Measurements from ENCODE around the gene CLOCK. TPM values are rescaled to one million over a fixed set of nuclear protein-coding genes. Genes with fewer than 3 reads are reported as not detected.

Gene CLOCK
- total RNA-seq, 2 donors from 2014 or later = 11.8 to 14.5 TPM

GRCh38 chr4:55491486-55491885 is 55.2 kb downstream of the CLOCK start:
- DNase-seq (ENCODE audit: low spot score) = no peak
- no peak for ATAC-seq
- peaks cover 8% of the 10 kb centered on the region for H3K36me3 Mint-ChIP-seq
- H3K27me3 Mint-ChIP-seq = no peaks in the 10 kb centered on the region
- H3K4me1 Mint-ChIP-seq (ENCODE audit: low read depth in 2 of 2) = peaks cover 6 to 22% of the 10 kb centered on the region in 2 donors
- no peak overlapping the region for H3K27ac Mint-ChIP-seq
- no peak overlapping the region for H3K4me3 Mint-ChIP-seq
- no peaks in the 10 kb centered on the region for H3K9me3 Mint-ChIP-seq

- H3K4me3 Mint-ChIP-seq = no peak overlapping the region
- no peak for ATAC-seq
- H3K9me3 Mint-ChIP-seq = no peaks in the 10 kb centered on the region
- no peaks in the 10 kb centered on the region for H3K36me3 Mint-ChIP-seq
- H3K27me3 Mint-ChIP-seq = no peaks in the 10 kb centered on the region
- H3K27ac Mint-ChIP-seq = no peak overlapping the region
- DNase-seq (ENCODE audit: low spot score) = no peak
- H3K4me1 Mint-ChIP-seq (ENCODE audit: low read depth in 2 of 2) = peaks cover 0 to 14% of the 10 kb centered on the region in 2 donors
Measured at GRCh38 chr4:55488716-55489115, 58.0 kb downstream of the CLOCK start.

GRCh38 chr4:55485821-55486220 is 60.9 kb downstream of the CLOCK start:
- Mint-ChIP-seq H3K4me3 (no peak overlapping the region), H3K27me3 (no peaks in the 10 kb centered on the region), H3K9me3 (no peaks in the 10 kb centered on the region), H3K4me1 (ENCODE audit: low read depth in 2 of 2) (peaks cover 0 to 3% of the 10 kb centered on the region in 2 donors), H3K27ac (no peak overlapping the region), H3K36me3 (no peaks in the 10 kb centered on the region)
- no peak for DNase-seq (ENCODE audit: low spot score)
- ATAC-seq = no peak

GRCh38 chr4:55483315-55483714 is 63.4 kb downstream of the CLOCK start:
- Mint-ChIP-seq H3K36me3 (no peaks in the 10 kb centered on the region), H3K27ac (no peak overlapping the region), H3K4me3 (no peak overlapping the region), H3K27me3 (no peaks in the 10 kb centered on the region), H3K4me1 (ENCODE audit: low read depth in 2 of 2) (no peaks in the 10 kb centered on the region), H3K9me3 (no peaks in the 10 kb centered on the region)
- no peak for ATAC-seq
- DNase-seq (ENCODE audit: low spot score) = no peak

GRCh38 chr4:55475394-55476243 is 71.1 kb downstream of the CLOCK start:
- peaks cover 4 to 6% of the 10 kb centered on the region in 2 donors for H3K4me1 Mint-ChIP-seq (ENCODE audit: low read depth in 2 of 2)
- peak in 1 of 2 donors; percentile 77 for ATAC-seq

GRCh38 chr4:55469979-55470378 is 76.7 kb downstream of the CLOCK start:
- Mint-ChIP-seq H3K27me3 (no peaks in the 10 kb centered on the region), H3K27ac (no peak overlapping the region), H3K4me1 (ENCODE audit: low read depth in 2 of 2) (peaks cover 2 to 3% of the 10 kb centered on the region in 2 donors), H3K4me3 (no peak overlapping the region), H3K36me3 (peaks cover 20% of the 10 kb centered on the region), H3K9me3 (peaks cover 4% of the 10 kb centered on the region)
- ATAC-seq (no peak), DNase-seq (ENCODE audit: low spot score) (no peak)

More at GRCh38 chr4:55475394-55476243, 71.1 kb downstream of the CLOCK start:
- Mint-ChIP-seq H3K36me3 (peaks cover 13% of the 10 kb centered on the region), H3K27me3 (no peaks in the 10 kb centered on the region), H3K27ac (no peak overlapping the region), H3K4me3 (no peak overlapping the region), H3K9me3 (no peaks in the 10 kb centered on the region)
- no peak for DNase-seq (ENCODE audit: low spot score)

- Mint-ChIP-seq H3K9me3 (peaks cover 4% of the 10 kb centered on the region), H3K27ac (no peak overlapping the region), H3K4me1 (ENCODE audit: low read depth in 2 of 2) (no peaks in the 10 kb centered on the region), H3K36me3 (peaks cover 10% of the 10 kb centered on the region), H3K4me3 (no peak overlapping the region), H3K27me3 (no peaks in the 10 kb centered on the region)
- DNase-seq (ENCODE audit: low spot score) = no peak
- ATAC-seq = no peak
Measured at GRCh38 chr4:55468724-55469123, 78.0 kb downstream of the CLOCK start.

- Mint-ChIP-seq H3K4me3 (no peak overlapping the region), H3K27ac (no peak overlapping the region), H3K9me3 (peaks cover 4% of the 10 kb centered on the region), H3K27me3 (no peaks in the 10 kb centered on the region), H3K36me3 (peaks cover 10% of the 10 kb centered on the region), H3K4me1 (ENCODE audit: low read depth in 2 of 2) (no peaks in the 10 kb centered on the region)
- no peak for ATAC-seq
- no peak for DNase-seq (ENCODE audit: low spot score)
Measured at GRCh38 chr4:55466001-55466400, 80.7 kb downstream of the CLOCK start.

GRCh38 chr4:55458611-55459010 is 88.1 kb downstream of the CLOCK start:
- H3K27ac Mint-ChIP-seq = no peak overlapping the region
- DNase-seq (ENCODE audit: low spot score) (no peak), ATAC-seq (no peak)
- H3K4me3 Mint-ChIP-seq = no peak overlapping the region
- no peaks in the 10 kb centered on the region for H3K36me3 Mint-ChIP-seq
- H3K4me1 Mint-ChIP-seq (ENCODE audit: low read depth in 2 of 2) = no peaks in the 10 kb centered on the region
- no peaks in the 10 kb centered on the region for H3K9me3 Mint-ChIP-seq
- no peaks in the 10 kb centered on the region for H3K27me3 Mint-ChIP-seq

GRCh38 chr4:55458164-55458563 is 88.5 kb downstream of the CLOCK start:
- DNase-seq (ENCODE audit: low spot score) (no peak), ATAC-seq (no peak)
- no peak overlapping the region for H3K4me3 Mint-ChIP-seq
- no peaks in the 10 kb centered on the region for H3K9me3 Mint-ChIP-seq
- H3K27me3 Mint-ChIP-seq = no peaks in the 10 kb centered on the region
- H3K4me1 Mint-ChIP-seq (ENCODE audit: low read depth in 2 of 2) = no peaks in the 10 kb centered on the region
- H3K36me3 Mint-ChIP-seq = no peaks in the 10 kb centered on the region
- H3K27ac Mint-ChIP-seq = no peak overlapping the region

- H3K27ac Mint-ChIP-seq = no peak overlapping the region
- no peaks in the 10 kb centered on the region for H3K9me3 Mint-ChIP-seq
- no peak for DNase-seq (ENCODE audit: low spot score)
- ATAC-seq = no peak
- H3K4me3 Mint-ChIP-seq = no peak overlapping the region
- H3K27me3 Mint-ChIP-seq = no peaks in the 10 kb centered on the region
- peaks cover 0 to 3% of the 10 kb centered on the region in 2 donors for H3K4me1 Mint-ChIP-seq (ENCODE audit: low read depth in 2 of 2)
- H3K36me3 Mint-ChIP-seq = peaks cover 11% of the 10 kb centered on the region
Measured at GRCh38 chr4:55450566-55450965, 96.1 kb downstream of the CLOCK start.

- ATAC-seq (no peak), DNase-seq (ENCODE audit: low spot score) (no peak)
- Mint-ChIP-seq H3K4me3 (no peak overlapping the region), H3K36me3 (peaks cover 11% of the 10 kb centered on the region), H3K4me1 (ENCODE audit: low read depth in 2 of 2) (peaks cover 0 to 3% of the 10 kb centered on the region in 2 donors), H3K27me3 (no peaks in the 10 kb centered on the region), H3K9me3 (no peaks in the 10 kb centered on the region), H3K27ac (no peak overlapping the region)
Measured at GRCh38 chr4:55447831-55448230, 98.9 kb downstream of the CLOCK start.

- Mint-ChIP-seq H3K9me3 (no peaks in the 10 kb centered on the region), H3K36me3 (peaks cover 11% of the 10 kb centered on the region), H3K4me3 (no peak overlapping the region), H3K27ac (no peak overlapping the region), H3K27me3 (no peaks in the 10 kb centered on the region), H3K4me1 (ENCODE audit: low read depth in 2 of 2) (peaks cover 0 to 3% of the 10 kb centered on the region in 2 donors)
- DNase-seq (ENCODE audit: low spot score) (no peak), ATAC-seq (no peak)
Measured at GRCh38 chr4:55447108-55447708, 99.5 kb downstream of the CLOCK start.

- Mint-ChIP-seq H3K4me1 (ENCODE audit: low read depth in 2 of 2) (peaks cover 0 to 3% of the 10 kb centered on the region in 2 donors), H3K36me3 (peaks cover 11% of the 10 kb centered on the region), H3K27ac (no peak overlapping the region), H3K27me3 (no peaks in the 10 kb centered on the region), H3K4me3 (no peak overlapping the region), H3K9me3 (no peaks in the 10 kb centered on the region)
- no peak for DNase-seq (ENCODE audit: low spot score)
- ATAC-seq = no peak
Measured at GRCh38 chr4:55446578-55446922, 100.2 kb downstream of the CLOCK start.

All from natural killer cell treated with Interleukin-12 subunit alpha and Interleukin-12 subunit beta and Interleukin-15 and Interleukin-18, amount 100 ng/mL, for 72 hours (primary cell).